Measurements from ENCODE around the gene OLFML2A. TPM values are rescaled to one million over a fixed set of nuclear protein-coding genes. Genes with fewer than 3 reads are reported as not detected.
A peak's percentile ranks its signal among the peaks of the same experiment; 100 is the strongest.

The OLFML2A gene
- total RNA-seq, 1 donor from 2014 or later, result 7.0 TPM

DNA sequence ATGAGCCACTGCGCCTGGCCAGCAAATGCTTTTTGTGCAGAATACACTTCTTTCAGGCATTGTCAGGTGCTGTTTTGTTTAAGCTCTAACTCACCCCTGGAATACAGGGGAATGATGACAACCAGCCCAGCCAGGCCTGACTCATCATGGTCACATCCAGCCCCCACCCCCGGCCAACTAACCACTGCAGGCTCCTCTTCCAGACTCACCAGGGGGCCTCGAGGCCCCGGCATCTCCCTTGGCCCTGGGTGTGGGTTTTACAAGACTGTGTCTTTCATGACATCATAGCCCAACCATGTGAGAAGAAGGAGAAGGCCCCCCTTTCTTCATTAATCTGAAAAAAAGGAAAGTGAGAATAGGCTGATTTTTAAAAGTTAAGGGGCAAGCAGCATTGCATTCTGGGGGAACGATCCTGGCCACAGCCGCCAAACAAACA, 35.5 kb downstream of the OLFML2A start:
- Histone ChIP-seq H3K27me3 (ENCODE audit: control insufficient read depth, insufficient read depth, low read length) (no peaks in the 10 kb centered on the region), H3K4me3 (ENCODE audit: low read depth, low read length) (no peak overlapping the region), H3K36me3 (ENCODE audit: control insufficient read depth, insufficient read depth, low read length) (no peaks in the 10 kb centered on the region)
- TF ChIP-seq, protein P1, sequence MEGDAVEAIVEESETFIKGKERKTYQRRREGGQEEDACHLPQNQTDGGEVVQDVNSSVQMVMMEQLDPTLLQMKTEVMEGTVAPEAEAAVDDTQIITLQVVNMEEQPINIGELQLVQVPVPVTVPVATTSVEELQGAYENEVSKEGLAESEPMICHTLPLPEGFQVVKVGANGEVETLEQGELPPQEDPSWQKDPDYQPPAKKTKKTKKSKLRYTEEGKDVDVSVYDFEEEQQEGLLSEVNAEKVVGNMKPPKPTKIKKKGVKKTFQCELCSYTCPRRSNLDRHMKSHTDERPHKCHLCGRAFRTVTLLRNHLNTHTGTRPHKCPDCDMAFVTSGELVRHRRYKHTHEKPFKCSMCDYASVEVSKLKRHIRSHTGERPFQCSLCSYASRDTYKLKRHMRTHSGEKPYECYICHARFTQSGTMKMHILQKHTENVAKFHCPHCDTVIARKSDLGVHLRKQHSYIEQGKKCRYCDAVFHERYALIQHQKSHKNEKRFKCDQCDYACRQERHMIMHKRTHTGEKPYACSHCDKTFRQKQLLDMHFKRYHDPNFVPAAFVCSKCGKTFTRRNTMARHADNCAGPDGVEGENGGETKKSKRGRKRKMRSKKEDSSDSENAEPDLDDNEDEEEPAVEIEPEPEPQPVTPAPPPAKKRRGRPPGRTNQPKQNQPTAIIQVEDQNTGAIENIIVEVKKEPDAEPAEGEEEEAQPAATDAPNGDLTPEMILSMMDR (IDR thresholded peaks at IDR 0.05; ENCODE audit: insufficient read depth, low read length, poor library complexity, severe bottlenecking), result peak; percentile 11
- DNase-seq (ENCODE audit: low read depth), result peak; percentile 95

DNA sequence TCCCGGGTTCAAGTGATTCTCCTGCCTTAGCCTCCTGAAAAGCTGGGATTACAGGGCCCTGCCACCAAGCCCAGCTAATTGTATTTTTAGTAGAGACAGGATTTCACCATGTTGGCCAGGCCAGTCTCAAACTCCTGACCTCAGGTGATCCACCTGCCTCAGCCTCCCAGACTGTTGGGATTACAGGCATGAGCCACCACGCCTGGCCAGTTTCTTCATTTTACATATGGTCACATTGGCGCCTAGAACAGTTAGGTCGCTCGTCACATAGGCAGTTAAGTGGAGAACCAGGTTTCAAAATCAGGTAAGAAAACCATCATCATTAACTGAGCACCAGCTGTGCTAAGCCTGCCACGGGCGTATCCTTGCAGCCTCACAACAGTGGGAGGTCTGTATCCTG, 36.1 kb downstream of the OLFML2A start:
- TF ChIP-seq, protein P1 (IDR thresholded peaks at IDR 0.05; ENCODE audit: insufficient read depth, low read length, poor library complexity, severe bottlenecking), result no peak
- DNase-seq (ENCODE audit: low read depth), result no peak
- H3K27me3 ChIP-seq (ENCODE audit: control insufficient read depth, insufficient read depth, low read length), result no peaks in the 10 kb centered on the region
- no peak overlapping the region for H3K4me3 ChIP-seq (ENCODE audit: low read depth, low read length)
- no peaks in the 10 kb centered on the region for H3K36me3 ChIP-seq (ENCODE audit: control insufficient read depth, insufficient read depth, low read length)

DNA sequence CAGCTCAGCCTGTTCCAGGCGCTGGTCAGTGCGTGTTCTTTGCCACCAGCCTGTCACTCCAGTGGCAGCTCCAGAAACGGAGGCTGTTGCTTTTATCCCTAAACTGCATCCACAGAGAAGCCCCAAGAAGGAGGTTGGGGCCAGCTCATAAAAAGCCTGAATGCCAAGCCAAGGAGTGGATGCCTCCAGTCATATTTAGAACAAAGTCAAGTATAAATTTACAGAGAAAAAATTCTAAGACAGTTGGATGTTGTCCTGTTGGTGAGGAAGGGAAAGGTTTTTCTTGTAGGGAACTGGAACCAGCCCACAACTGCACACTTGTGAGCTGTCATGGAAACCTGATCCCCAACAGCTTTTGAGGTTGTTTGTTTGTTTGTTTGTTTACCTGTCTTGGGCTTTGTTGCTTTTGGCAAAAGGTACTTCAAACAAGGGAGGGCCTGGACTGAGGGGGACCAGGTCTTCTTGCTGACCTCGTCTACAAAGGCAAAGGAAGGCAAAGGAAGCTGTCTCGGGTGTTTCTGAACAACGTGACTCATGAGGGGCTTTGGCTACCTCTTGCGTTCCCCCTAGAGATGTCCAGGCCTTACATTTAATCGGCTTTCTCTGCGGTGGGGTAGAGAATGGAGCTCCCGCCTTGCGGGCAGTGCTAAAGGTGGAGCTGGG, 36.7 kb downstream of the OLFML2A start:
- TF ChIP-seq, protein P1 (IDR thresholded peaks at IDR 0.05; ENCODE audit: insufficient read depth, low read length, poor library complexity, severe bottlenecking), result no peak
- DNase-seq (ENCODE audit: low read depth), result no peak
- no peaks in the 10 kb centered on the region for H3K36me3 ChIP-seq (ENCODE audit: control insufficient read depth, insufficient read depth, low read length)
- no peaks in the 10 kb centered on the region for H3K27me3 ChIP-seq (ENCODE audit: control insufficient read depth, insufficient read depth, low read length)
- H3K4me3 ChIP-seq (ENCODE audit: low read depth, low read length), result no peak overlapping the region

DNA sequence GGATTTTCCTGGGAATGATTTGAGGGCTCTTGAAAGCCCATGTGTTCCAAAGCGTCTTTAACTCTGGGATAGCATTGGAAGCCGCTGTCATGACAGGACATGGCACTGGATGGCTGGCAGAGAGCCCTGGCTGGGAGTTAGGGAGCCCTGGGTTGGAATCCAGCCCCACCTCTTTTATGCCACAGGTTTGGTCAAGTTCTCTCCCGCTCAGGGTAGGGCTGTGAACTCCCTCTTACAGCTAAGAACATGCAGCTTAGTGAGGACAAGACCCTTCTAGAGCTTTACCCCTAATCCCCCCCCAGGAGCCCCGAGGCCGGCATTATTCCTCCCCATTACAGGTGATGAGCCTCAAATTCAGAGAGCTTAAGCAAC, 37.2 kb downstream of the OLFML2A start:
- no peak for DNase-seq (ENCODE audit: low read depth)
- no peaks in the 10 kb centered on the region for H3K36me3 ChIP-seq (ENCODE audit: control insufficient read depth, insufficient read depth, low read length)
- no peak overlapping the region for H3K4me3 ChIP-seq (ENCODE audit: low read depth, low read length)
- TF ChIP-seq, protein P1 (IDR thresholded peaks at IDR 0.05; ENCODE audit: insufficient read depth, low read length, poor library complexity, severe bottlenecking), result no peak
- H3K27me3 ChIP-seq (ENCODE audit: control insufficient read depth, insufficient read depth, low read length), result no peaks in the 10 kb centered on the region

DNA sequence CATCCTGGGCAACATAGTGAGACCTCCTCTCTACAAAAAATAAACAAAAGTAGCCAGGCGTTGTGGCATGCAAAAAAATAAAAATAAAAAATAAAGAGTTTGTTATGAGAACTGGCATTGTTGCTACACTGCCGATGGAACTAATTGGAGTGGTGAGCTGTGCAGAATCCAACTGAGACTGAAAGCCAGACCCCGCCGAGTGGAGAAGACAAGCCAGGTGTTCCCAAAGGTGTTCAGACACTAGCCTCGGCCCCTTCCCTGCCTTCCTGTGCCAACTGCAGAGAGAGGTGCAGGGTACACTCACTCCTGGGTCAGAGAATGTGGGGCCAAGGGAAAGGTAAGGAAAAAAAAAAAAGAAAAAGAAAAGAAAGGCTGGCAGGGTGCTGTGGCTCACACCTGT, 38.7 kb downstream of the OLFML2A start:
- TF ChIP-seq, protein P1 (IDR thresholded peaks at IDR 0.05; ENCODE audit: insufficient read depth, low read length, poor library complexity, severe bottlenecking), result no peak
- H3K4me3 ChIP-seq (ENCODE audit: low read depth, low read length), result no peak overlapping the region
- no peak for DNase-seq (ENCODE audit: low read depth)
- H3K27me3 ChIP-seq (ENCODE audit: control insufficient read depth, insufficient read depth, low read length), result no peaks in the 10 kb centered on the region
- no peaks in the 10 kb centered on the region for H3K36me3 ChIP-seq (ENCODE audit: control insufficient read depth, insufficient read depth, low read length)
